Dermis blood vessel endothelial cell (primary cell): ENCODE measurements around the gene PPP2R5B. TPM values are rescaled to one million over a fixed set of nuclear protein-coding genes. Genes with fewer than 3 reads are reported as not detected.

Source experiments
- DNase-seq: peaks from one replicate; pipeline ENCODE4 v3.0.0; 2010
- total RNA-seq: library from RNA; depleted of rRNA; stranded (reverse); fragments of >200 nt; gene quantifications from 2 replicates; pipeline ENCODE4 v1.2.3, GENCODE V29; 2014

Gene PPP2R5B
- total RNA-seq, 1 donor from 2014 or later = 15.0 TPM

- DNase-seq = no peak
These were observed 35.6 kb upstream of the PPP2R5B start for GRCh38 chr11:64888729-64889511.

- no peak for DNase-seq
These were observed 34.0 kb upstream of the PPP2R5B start for GRCh38 chr11:64890522-64890939.

- DNase-seq = no peak
These were observed 33.2 kb upstream of the PPP2R5B start for GRCh38 chr11:64891215-64891848.

- DNase-seq = no peak
These were observed 32.6 kb upstream of the PPP2R5B start for GRCh38 chr11:64891880-64892279.

GRCh38 chr11:64892411-64892831 lies 32.1 kb upstream of the PPP2R5B start:
- DNase-seq = no peak

GRCh38 chr11:64892838-64893193 lies 31.7 kb upstream of the PPP2R5B start:
- DNase-seq = no peak

GRCh38 chr11:64893194-64894069 lies 31.1 kb upstream of the PPP2R5B start:
- DNase-seq = no peak

- peak; percentile 82 for DNase-seq
These were observed 30.2 kb upstream of the PPP2R5B start for GRCh38 chr11:64894070-64894811.

GRCh38 chr11:64894812-64895452 lies 29.6 kb upstream of the PPP2R5B start:
- DNase-seq = no peak

GRCh38 chr11:64896448-64897022 lies 28.0 kb upstream of the PPP2R5B start:
- no peak for DNase-seq

- no peak for DNase-seq
These were observed 27.0 kb upstream of the PPP2R5B start for GRCh38 chr11:64897381-64898075.

- no peak for DNase-seq
These were observed 26.4 kb upstream of the PPP2R5B start for GRCh38 chr11:64898076-64898445.

GRCh38 chr11:64898541-64898940 lies 25.9 kb upstream of the PPP2R5B start:
- DNase-seq = no peak

- peak; percentile 65 for DNase-seq
These were observed 24.2 kb upstream of the PPP2R5B start for GRCh38 chr11:64900263-64900678.

- no peak for DNase-seq
These were observed 23.7 kb upstream of the PPP2R5B start for GRCh38 chr11:64900774-64901173.

GRCh38 chr11:64902102-64902900 lies 22.2 kb upstream of the PPP2R5B start:
- no peak for DNase-seq

- no peak for DNase-seq
These were observed 21.1 kb upstream of the PPP2R5B start for GRCh38 chr11:64903291-64903833.

GRCh38 chr11:64905516-64906313 lies 18.8 kb upstream of the PPP2R5B start:
- no peak for DNase-seq

GRCh38 chr11:64906314-64906635 lies 18.2 kb upstream of the PPP2R5B start:
- no peak for DNase-seq
